HG03135 (cell line): ENCODE data around the gene CPLX4.

Source experiments
- ATAC-seq: cut with Tn5 transposase; IDR thresholded peaks from one replicate; pipeline ENCODE4 v1.9.1; 2021; ENCODE audit warnings: mild to moderate bottlenecking, moderate library complexity; ENCODE audit not compliant: unreplicated experiment

CPLX4 gene, protein sequence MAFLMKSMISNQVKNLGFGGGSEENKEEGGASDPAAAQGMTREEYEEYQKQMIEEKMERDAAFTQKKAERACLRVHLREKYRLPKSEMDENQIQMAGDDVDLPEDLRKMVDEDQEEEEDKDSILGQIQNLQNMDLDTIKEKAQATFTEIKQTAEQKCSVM

DNA sequence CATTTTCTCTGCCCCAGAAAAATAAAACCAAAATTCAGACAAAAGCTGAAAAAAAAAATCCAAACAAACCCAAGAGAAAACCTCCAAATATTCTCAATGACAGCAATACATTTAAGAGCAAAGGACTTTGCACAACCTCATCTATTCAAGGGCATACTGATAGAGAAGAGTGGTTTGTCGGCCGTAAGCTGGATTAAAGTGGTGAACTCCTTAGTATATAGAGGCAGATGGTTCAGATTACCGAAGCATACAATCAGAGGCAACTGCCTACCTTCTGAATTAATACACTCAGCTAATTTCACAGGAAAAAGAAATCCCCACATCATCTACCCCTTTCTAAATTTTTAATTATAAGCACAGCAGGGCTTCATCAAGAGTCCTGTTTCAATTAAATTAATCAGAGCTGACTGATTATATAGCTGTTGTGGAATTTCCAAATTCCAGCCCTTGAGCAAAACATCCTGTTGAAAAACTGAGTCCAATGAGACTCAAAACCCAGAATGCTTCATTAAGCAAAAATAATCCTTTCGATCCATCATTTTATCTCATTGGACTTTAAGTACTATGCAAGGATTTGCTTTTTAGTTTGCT lies at the start of gene CPLX4:
Gene CPLX4 (minus strand): TSS at position 190 of the 591 bp plus-strand sequence. CDS start 187 bp downstream, at position 3.
- ATAC-seq, result no peak

DNA sequence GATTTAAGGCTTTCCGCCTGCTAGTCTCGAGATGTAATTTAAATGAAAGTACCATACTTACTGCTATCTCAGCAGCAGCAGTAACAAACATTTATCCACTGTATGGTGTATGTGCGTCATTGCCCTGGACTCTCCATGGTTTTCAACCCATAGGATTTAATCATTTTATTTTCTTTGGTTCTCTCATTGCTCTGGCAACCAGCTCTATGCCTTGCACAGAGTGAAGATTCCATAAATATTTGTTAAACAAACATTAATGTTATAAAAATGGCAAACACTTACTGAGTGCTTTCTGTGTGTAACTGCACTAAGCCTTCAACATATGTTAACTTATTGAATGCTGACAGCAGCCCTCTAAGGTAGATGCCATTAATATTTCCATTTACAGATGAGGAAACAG lies 41.9 kb upstream of the CPLX4 start:
- ATAC-seq, result no peak

DNA sequence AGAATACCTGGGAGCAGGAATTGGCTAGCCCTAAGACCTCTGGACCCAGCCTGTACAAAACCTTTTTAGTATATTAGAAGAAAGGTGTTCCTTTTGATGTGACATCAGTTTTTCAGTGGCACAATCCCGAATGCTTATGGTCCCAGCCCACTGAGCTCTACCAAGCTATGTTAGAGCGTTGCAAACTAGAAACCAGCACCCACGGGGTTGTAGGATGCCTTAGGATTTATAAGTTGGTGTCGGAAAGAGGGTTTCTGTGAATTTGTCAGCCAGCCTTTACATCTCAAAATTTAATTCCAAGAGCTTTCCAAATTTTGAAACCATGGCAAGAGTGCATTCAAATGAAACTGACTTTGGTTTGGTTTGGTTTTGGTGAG lies 41.1 kb upstream of the CPLX4 start:
- ATAC-seq, result peak; percentile 5

DNA sequence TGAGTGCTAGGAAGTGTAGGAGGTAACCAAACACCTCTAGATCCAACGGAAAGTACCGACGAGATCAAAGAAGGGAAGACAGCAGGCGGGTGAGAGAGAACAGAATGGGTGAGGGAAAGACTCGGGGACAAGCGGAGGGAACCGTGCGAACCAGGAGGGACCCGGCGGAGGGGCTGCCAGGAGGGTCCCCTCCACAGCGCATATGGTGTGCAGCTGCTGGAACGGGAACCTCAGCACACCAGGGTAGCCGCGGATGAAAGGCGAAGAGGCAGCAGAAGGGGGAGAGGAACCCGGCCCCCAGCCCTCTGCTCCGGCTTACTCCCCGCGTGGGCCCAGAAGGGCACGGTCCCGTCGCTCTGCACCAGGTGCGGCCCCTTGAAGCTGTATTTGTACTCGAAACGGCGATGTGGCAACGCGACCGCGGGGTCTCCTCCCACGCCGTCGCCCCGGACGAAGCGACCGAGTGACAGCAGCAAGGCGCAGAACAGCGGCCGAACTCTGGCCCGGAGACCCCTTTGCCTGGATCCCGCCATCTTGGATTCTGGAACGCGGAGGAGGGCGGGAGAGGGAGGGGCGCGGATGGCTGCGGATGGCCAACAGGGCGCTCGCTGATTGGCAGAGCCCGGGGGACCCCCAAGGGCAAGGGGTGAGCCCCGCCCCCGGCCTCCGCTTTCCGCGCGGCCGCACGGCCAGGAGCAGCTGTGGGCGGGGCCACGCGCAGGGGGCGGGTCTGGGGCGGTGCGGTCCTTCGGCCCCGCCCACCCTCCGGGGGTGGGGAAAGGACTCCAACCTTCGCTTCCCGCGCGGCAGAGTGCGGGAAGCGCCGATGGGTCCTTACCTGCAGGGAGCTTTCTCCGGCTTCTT lies 40.5 kb upstream of the CPLX4 start, which contains the start of gene LMAN1:
Gene LMAN1 (minus strand): TSS at position 554 of the 864 bp plus-strand sequence. CDS start 21 bp downstream, at position 533.
- peak; percentile 95 for ATAC-seq

DNA sequence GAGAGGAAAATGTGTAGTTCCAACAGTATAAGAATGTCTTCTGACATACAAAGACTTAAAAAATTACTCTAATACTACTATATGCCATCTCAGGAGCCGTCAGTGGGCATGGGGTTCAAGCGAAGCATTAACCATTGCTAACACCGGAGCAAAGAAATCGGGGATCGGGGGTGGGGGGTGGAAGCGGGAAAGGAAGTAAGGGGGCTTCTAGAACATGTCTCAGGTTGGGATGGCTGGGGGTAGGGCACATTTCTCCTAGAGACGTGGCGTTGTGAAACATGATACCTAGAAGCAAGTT lies 39.9 kb upstream of the CPLX4 start:
- ATAC-seq, result no peak

DNA sequence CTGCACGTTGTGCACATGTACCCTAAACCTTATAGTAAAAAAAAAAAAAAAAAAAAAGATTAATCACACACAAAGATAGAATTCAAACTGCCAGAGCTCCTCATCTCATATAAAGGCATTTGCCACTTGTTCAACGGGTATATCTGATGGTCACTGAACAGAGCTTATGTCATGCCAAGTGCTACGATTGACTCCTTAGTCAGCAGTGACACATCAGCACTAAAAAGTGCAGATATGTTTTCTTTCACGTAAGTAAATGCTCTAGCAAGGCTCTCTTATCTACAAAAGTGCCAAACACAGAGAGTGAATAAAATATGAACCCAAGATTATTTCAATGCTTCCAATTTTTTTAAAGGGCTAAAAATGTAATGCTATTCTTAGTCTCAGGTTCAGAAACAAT lies 39.5 kb upstream of the CPLX4 start:
- ATAC-seq, result no peak

DNA sequence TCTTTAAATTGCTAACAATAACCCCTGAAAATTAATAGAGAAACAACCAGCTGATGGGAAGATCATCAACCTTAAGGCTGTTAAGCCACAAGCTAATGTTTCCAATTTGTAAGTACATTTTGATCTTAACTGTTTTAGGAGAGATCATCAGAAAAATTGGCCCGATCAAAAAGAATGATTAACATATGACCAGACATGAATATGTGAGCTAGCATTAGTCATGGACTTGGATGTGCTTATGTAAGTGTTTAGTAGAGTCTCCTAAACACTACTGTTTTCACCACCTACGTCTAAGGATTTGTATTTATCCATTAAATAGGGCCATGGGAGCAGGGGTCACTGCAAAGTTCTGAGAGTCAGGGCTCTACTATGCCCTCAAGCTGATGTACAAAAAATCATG lies 36.3 kb upstream of the CPLX4 start:
- no peak for ATAC-seq

DNA sequence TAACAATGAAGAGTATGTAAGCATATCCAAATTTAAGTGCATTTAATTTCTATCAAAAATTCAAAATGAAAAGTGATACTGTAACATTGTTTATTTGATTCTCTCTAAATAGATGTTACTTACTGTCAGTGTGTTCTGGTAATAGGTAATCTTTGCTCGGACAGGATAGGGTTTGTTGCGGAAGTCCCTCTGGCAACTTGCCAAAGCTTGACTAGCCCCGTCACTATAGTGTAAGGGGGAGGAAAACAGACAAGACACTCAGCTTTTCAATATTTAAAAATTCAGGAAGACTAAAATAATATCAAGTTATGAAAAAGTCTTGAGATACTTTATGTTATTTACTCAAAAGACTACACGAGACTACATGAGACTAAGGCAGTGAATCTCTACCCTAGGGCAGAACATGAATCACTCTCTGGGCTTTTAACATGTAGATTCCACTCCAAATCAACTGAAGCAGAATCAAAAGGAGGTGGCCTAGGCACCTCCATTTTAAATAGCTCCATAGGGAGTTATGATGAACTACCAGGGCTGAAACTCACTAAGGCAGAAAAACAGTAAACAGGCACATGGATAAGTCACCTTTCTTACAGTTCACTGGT lies 34.7 kb upstream of the CPLX4 start:
- ATAC-seq, result no peak

DNA sequence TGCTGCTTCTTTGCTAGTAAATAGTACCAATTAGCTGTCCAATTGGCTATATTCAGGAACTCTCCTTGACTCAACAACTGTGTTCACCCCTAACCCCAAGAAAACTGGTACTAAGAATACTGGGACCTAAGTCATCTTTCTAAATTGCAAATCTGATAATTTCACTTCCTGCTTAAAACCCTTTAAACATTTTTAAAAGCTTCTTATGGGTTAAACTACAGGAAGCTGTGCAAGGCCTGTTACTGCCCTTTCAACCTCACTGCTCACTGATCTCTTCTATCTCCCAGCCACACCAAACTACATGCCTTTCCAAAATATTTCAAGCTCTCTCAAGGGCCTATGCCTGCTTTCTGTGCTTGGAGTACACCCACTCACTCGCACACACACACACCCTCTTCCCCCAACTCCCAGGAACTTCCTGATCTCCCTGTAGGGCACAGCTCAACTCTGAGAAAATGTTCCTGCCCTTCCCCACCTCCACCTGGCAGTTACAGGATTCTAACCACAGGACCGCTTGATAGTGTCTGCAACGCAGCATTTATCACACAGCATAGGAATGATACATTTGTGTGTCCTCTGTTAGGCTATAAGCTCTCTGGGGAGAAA lies 33.9 kb upstream of the CPLX4 start:
- no peak for ATAC-seq

DNA sequence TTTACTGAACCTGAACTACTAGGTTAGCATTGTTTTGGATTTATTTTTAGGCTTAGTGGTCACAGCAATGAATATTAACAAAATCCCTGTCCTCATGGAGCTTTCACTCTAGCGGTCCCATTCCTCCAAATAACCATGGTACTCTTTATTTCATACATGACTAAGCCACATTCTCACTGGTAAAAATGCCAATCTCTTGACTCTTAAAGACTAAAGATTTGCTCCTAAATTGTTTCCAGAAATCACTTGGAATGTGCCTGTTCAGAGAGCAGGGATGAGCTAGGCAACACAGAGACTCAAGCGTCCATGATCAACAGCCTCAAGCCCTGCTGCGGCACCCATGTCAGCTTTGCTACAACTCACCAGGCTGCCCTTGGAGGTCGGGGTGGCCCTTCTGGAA lies 27.1 kb upstream of the CPLX4 start:
- no peak for ATAC-seq

DNA sequence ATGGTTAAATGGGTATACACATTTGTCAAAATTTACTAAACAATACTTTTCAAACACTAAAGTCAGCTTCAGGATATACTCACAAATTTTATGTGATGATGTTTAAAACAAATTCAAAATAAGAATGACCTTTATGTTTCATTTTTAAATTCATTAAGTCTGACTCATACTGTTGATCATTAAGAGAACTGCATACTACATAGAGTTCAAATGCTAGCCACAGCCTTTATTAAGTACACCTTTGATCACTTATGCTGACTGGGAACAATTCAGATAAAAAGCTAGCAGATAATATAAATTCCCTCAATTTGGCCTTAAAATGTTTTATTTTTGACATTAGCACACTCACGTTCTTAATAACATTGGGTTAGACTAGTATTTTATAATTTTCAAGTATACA lies 26.5 kb upstream of the CPLX4 start:
- no peak for ATAC-seq

DNA sequence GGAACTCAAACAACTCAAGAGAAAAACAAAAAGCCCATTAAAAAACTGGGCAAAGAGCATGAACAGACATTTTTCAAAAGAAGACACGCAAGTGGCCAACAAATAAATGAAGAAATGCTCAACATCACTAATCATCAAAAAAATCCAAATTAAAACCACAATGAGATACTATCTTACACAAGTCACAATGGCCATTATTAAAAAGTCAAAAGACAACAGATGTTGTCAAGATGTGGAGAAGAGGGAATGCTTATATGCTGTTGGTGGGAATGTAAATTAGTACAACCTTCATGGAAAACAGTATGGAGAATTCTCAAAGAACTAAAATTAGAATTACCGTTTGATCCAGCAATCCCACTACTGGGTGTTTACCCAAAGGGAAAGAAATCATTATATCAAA lies 25.5 kb upstream of the CPLX4 start:
- no peak for ATAC-seq

DNA sequence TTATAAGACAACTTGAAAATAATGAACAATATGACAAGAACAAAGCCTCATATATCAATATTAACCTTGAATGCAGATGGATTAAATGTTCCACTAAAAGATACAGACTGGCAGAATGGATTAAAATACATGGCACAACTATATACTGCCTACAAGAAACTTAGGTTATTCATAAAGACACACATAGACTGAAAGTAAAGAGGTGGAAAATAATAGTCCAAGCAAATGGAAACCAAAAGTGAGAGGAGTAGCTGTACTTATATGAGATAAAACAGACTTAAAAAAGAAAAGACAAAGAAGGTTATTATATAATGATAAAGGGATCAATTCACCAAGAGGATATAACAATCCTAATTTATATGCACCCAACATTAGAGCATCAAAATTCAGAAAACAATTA lies 22.4 kb upstream of the CPLX4 start:
- ATAC-seq, result no peak

DNA sequence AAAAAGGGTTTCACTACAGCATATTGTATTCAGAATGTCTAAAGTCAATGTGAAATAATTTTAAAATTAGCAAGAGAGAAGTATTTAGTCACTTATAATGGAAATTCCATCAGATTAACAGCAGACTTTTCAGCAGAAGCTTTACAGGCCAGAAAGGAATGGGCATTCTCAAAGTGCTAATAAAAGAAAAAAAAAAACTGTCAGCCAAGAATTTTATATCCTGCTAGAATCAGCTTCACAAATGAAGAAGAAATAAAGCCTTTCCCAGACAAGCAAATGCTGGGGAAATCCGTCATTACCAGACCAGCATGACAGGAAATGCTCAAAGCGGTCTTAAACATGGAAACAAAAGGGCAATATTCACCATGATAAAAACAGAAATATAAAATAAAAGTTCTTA lies 21.9 kb upstream of the CPLX4 start:
- no peak for ATAC-seq

DNA sequence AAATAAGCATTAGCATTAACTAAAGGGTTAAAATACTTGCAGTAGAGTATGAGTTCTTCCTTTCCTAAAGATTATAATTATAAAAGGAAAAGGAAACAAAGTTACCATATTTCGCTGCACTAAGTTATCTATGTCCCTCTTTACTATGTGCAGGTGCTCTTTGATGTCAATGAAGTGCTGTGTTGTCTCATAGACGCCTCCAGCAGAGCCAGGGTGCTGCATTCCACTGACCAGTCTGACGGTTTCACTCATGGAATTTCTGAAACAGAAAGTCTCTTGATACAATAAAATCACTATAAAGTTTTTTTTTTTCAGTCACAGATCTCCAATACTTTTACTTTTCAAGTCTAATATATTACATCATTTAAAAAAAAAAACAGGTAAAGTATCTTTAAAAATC lies 14.5 kb upstream of the CPLX4 start:
- ATAC-seq, result no peak

DNA sequence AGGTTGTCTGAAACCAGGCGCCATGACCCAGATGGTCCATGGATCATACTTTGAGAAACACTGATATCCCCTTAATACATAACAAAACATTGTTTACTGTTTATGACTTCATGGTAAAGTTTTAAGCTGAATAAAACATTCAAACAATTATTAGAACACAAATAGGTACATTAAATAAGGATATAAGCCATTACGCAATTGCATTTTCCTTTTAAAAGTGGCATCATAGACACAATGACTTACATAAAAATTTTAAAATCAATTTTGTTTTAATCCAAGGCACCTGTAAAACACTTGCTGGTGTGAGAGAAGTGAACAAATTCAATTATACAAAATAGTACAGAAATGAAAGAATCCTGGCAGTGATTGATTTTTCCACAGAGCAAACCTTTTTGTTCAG lies 10.2 kb upstream of the CPLX4 start:
- ATAC-seq, result no peak

DNA sequence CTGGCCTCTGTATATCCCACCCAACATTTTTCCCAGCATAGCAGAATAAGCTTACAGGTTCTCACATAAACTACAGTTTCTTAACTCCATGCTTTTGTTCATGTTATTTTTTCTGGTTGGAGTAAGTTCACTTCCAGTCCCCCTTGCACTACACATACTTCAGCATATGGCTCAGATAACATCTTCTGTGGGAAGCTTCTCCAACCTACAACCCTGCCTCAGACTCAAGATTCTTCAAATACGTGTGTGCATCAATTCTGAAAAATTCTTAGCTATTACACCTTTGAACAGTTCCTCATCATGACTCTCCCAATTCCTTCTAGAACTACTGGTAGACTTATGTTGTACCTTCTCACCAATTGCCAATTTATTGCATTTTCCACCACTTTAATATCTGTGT lies 7.5 kb upstream of the CPLX4 start:
- ATAC-seq, result no peak

DNA sequence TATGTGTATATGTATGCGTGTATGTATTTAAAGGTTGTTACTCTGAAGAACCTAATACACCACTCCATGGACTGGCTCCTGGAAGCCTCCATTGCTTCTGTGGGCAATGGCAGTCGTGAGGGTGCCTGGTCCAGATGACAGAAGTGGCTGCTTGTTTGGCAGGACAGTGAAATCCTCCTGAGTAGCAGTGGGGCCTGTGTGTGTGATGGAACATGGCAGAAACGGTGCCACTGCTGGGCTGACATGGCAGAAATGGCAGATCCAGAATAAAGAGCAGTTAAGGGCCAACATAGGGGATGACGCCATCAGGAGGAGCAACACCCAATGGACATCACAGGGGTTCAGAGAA lies 6.1 kb upstream of the CPLX4 start:
- no peak for ATAC-seq

DNA sequence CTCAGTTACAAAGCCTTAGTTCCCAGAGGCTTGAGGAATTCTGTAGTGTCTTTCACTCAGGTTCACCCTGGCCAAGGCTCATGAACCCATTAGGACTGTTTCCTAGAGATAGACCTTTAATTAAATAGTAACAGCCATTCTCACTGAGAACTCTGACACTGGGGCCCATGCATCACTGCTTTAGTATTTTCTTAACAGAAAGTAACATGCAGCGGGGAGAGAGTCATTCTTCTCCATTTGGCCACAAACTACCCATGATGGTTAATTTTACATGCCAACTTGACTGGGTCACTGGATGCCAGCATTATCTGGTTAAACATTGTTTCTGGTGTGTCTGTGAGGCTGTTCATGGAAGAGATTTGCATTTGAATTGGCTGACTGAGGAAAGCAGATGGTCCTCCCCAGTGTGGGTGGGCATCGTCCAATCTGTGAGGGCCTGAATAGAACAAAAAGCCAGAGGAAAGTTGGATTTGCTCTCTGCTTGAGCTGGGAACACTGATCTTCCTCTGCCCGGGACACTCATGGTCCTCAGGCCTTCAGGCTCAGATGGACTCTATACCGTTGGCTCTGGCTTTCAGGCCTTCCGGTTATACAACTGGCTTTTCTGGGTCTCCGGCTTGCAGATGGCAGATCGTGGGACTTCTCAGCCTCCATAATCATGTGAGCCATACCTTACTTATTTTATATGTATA lies 5.6 kb upstream of the CPLX4 start:
- ATAC-seq, result no peak

DNA sequence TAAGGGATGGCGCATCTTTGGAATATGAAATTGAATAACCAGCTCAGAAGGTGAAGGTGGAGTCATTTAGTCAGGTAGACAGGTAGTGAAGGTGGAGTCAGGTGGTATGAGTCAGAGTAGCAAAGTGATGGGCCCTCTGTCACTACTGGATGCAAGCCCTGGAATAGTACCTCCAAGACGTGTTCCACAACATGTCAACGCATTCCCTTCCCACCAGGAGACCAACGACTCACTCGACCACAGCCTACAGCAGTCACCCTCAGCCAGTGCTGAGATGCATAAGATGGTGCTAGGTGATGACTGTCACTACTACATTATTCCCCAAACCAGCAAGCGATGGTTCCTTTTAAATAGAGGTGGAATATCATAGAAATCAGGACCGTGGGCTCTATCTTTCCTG lies 6.8 kb downstream of the CPLX4 start:
- no peak for ATAC-seq

DNA sequence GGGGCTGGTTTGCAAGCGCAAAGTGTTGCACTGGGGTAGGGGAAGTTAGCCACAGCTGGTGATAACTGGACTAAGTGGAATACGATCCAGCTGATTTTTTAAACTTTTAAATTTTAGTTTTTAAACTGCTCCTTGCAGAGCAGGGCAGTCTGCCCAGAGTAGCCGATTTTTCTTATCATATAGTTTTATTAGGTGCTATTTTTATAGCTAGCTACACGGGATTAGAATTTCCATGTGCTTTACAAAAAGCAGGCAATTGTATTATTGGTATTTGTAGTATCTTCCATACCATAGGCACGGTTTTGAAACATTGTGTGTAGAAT lies 9.6 kb downstream of the CPLX4 start:
- no peak for ATAC-seq
